ENCODE measurements around the gene PLAU. TPM values are rescaled to one million over a fixed set of nuclear protein-coding genes. Genes with fewer than 3 reads are reported as not detected.

Gene PLAU
- total RNA-seq, 2 donors from 2014 or later = 7.1 to 11.0 TPM

- WGBS = 96% methylated on average over 1 of the region's 1 CpG
These were observed 42.7 kb downstream of the PLAU start for GRCh38 chr10:73953665-73954064.

GRCh38 chr10:73954737-73955136 is 43.8 kb downstream of the PLAU start:
- no peak overlapping the region for H3K4me3 ChIP-seq
- intact Hi-C loops (cut with DNase I) = no loop called here
- H3K27me3 ChIP-seq (replicated peaks; ENCODE audit: insufficient read depth) = no peaks in the 10 kb centered on the region
- no peak for DNase-seq (ENCODE audit: low spot score)
- TF ChIP-seq POLR2AphosphoS5 (IDR thresholded peaks at IDR 0.05) = no peak
- no peak for TF ChIP-seq CTCF (IDR thresholded peaks at IDR 0.05)
- no peak for TF ChIP-seq POLR2A (IDR thresholded peaks at IDR 0.05)
- H3K27ac ChIP-seq = no peak overlapping the region
- 98% methylated on average over 2 of the region's 2 CpGs for WGBS
- no peaks in the 10 kb centered on the region for H3K9me3 ChIP-seq
- no peaks in the 10 kb centered on the region for H3K4me1 ChIP-seq (replicated peaks)
- H3K36me3 ChIP-seq = no peaks in the 10 kb centered on the region

More at GRCh38 chr10:73953665-73954064, 42.7 kb downstream of the PLAU start:
- Histone ChIP-seq H3K9me3 (no peaks in the 10 kb centered on the region), H3K27ac (no peak overlapping the region), H3K4me3 (no peak overlapping the region), H3K36me3 (no peaks in the 10 kb centered on the region), H3K4me1 (replicated peaks) (no peaks in the 10 kb centered on the region), H3K27me3 (replicated peaks; ENCODE audit: insufficient read depth) (no peaks in the 10 kb centered on the region)
- DNase-seq (ENCODE audit: low spot score) = no peak
- intact Hi-C loops (cut with DNase I) = no loop called here
- TF ChIP-seq POLR2A (IDR thresholded peaks at IDR 0.05) = no peak
- TF ChIP-seq POLR2AphosphoS5 (IDR thresholded peaks at IDR 0.05) = no peak
- TF ChIP-seq CTCF (IDR thresholded peaks at IDR 0.05) = no peak

GRCh38 chr10:73955719-73956118 is 44.8 kb downstream of the PLAU start:
- Histone ChIP-seq H3K27ac (no peak overlapping the region), H3K27me3 (replicated peaks; ENCODE audit: insufficient read depth) (no peaks in the 10 kb centered on the region), H3K4me3 (no peak overlapping the region), H3K36me3 (no peaks in the 10 kb centered on the region), H3K4me1 (replicated peaks) (no peaks in the 10 kb centered on the region), H3K9me3 (no peaks in the 10 kb centered on the region)
- intact Hi-C loops (cut with DNase I) = no loop called here
- TF ChIP-seq POLR2A (IDR thresholded peaks at IDR 0.05) (no peak), CTCF (IDR thresholded peaks at IDR 0.05) (no peak), POLR2AphosphoS5 (IDR thresholded peaks at IDR 0.05) (no peak)
- 95% methylated on average over 2 of the region's 2 CpGs for WGBS
- no peak for DNase-seq (ENCODE audit: low spot score)

- no peak overlapping the region for H3K4me3 ChIP-seq
- no peaks in the 10 kb centered on the region for H3K36me3 ChIP-seq
- peak overlapping the region; percentile 48 to 66 for H3K27ac ChIP-seq
- H3K4me1 ChIP-seq (replicated peaks) = no peaks in the 10 kb centered on the region
- no peak for DNase-seq (ENCODE audit: low spot score)
- intact Hi-C loops (cut with DNase I) = no loop called here
- no peak for TF ChIP-seq POLR2A (IDR thresholded peaks at IDR 0.05)
- TF ChIP-seq CTCF (IDR thresholded peaks at IDR 0.05) = no peak
- no peak for TF ChIP-seq POLR2AphosphoS5 (IDR thresholded peaks at IDR 0.05)
- H3K27me3 ChIP-seq (replicated peaks; ENCODE audit: insufficient read depth) = no peaks in the 10 kb centered on the region
- 29% methylated on average over 9 of the region's 9 CpGs for WGBS
- H3K9me3 ChIP-seq = no peaks in the 10 kb centered on the region
These were observed 45.8 kb downstream of the PLAU start for GRCh38 chr10:73956476-73957359.
